Loucy (cell line): ENCODE data around the gene KIR2DL3.

Experiments used
- EZH2phosphoT487 ChIP-seq: fragments of 200-600 bp; IDR thresholded peaks from 2 replicates; pipeline ENCODE4 v1.6.1; 2018; ENCODE audit warnings: antibody characterized with exemption, mild to moderate bottlenecking, moderate library complexity, borderline replicate concordance
- TF ChIP-seq, protein P1 (sequence below): fragments of 200-600 bp; sonication (generic); conservative IDR thresholded peaks from 2 replicates; pipeline ENCODE4 v1.5.1; 2014; ENCODE audit warnings: mild to moderate bottlenecking, antibody characterized with exemption, low read length

DNA sequence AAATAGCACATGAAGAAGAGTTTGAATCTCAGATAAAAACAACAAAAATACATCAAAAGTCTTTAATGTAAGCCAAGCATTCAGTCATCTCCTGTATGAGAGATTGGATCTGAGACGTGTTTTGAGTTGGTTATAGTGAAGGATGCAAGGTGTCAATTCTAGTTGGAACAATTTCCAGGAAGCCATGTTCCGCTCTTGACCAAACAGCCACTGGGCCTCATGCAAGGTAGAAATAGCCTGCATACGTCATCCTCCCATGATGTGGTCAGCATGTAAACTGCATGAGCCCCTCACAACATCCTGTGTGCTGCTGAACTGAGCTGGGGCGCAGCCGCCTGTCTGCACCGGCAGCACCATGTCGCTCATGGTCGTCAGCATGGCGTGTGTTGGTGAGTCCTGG lies 14.2 kb upstream of the KIR2DL3 start, which contains the start of gene KIR3DL3:
- TF ChIP-seq, protein P1, sequence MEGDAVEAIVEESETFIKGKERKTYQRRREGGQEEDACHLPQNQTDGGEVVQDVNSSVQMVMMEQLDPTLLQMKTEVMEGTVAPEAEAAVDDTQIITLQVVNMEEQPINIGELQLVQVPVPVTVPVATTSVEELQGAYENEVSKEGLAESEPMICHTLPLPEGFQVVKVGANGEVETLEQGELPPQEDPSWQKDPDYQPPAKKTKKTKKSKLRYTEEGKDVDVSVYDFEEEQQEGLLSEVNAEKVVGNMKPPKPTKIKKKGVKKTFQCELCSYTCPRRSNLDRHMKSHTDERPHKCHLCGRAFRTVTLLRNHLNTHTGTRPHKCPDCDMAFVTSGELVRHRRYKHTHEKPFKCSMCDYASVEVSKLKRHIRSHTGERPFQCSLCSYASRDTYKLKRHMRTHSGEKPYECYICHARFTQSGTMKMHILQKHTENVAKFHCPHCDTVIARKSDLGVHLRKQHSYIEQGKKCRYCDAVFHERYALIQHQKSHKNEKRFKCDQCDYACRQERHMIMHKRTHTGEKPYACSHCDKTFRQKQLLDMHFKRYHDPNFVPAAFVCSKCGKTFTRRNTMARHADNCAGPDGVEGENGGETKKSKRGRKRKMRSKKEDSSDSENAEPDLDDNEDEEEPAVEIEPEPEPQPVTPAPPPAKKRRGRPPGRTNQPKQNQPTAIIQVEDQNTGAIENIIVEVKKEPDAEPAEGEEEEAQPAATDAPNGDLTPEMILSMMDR, result no peak
- no peak for TF ChIP-seq EZH2phosphoT487
